Measurements from ENCODE around the gene RSKR. TPM values are rescaled to one million over a fixed set of nuclear protein-coding genes. Genes with fewer than 3 reads are reported as not detected.

The RSKR gene
- total RNA-seq, 1 experiment from 2014 or later = 21.7 TPM

DNA sequence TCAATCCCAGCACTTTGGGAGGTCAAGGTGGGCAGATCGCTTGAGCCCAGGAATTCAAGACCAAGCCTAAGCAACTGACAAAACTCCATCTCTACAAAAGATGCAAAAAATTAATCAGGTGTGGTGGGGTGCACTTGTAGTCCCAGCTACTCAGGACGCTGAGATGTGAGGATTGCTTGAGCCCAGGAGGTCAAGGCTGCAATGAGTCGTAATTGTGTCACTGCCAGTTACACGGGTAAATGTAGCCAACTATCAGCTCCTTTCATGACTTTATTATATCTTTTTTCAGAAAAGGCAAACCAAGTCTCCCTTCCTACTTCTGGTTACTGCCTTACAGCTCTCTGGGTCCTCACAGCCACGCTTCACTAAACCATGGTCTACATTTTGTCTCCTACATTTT, 43.8 kb upstream of the RSKR start:
- no peak overlapping the region for H3K4me3 ChIP-seq
- no peaks in the 10 kb centered on the region for H3K9me3 ChIP-seq (ENCODE audit: insufficient read depth, low read depth)
- no TSS peak for BruUV-seq (replicated peaks)
- H3K27me3 ChIP-seq (ENCODE audit: insufficient read depth, low read depth) = no peaks in the 10 kb centered on the region
- H2AFZ ChIP-seq = no peak overlapping the region
- no peak for DNase-seq
- peaks cover 7% of the 10 kb centered on the region; the same call in 1 of the 2 replicates for H4K20me1 ChIP-seq (ENCODE audit: insufficient read depth)
- peaks cover 5% of the 10 kb centered on the region; the same call in 1 of the 2 replicates for H3F3A ChIP-seq (ENCODE audit: insufficient read depth, low read depth)
- peaks cover 9% of the 10 kb centered on the region; the same call in 1 of the 2 replicates for H3K4me1 ChIP-seq (replicated peaks; ENCODE audit: insufficient read depth)
- ChIA-PET POLR2A (ENCODE audit: unreplicated experiment) (interaction anchor here (0.6 kb wide), 1 partner anchor 53 kb away, joined by 3 read pairs; no protein-coding TSS in a partner anchor), CTCF (no interaction called here)
- no peak overlapping the region for H3K4me2 ChIP-seq
- no peak overlapping the region for H3K27ac ChIP-seq
- peaks cover 4% of the 10 kb centered on the region; the same call in 1 of the 2 replicates for H3K36me3 ChIP-seq (ENCODE audit: low read depth)
- TF ChIP-seq EZH2 (IDR thresholded peaks at IDR 0.05; ENCODE audit: low read depth) (no peak), CTCF (conservative IDR thresholded peaks at IDR 0.05) (no peak)
- H3K9me2 ChIP-seq (ENCODE audit: insufficient read depth) = no peaks in the 10 kb centered on the region
- peaks cover 39% of the 10 kb centered on the region for H3K79me2 ChIP-seq (ENCODE audit: low read depth)
- intact Hi-C loops (cut with micrococcal nuclease; ENCODE audit: unreplicated experiment) = no loop called here

DNA sequence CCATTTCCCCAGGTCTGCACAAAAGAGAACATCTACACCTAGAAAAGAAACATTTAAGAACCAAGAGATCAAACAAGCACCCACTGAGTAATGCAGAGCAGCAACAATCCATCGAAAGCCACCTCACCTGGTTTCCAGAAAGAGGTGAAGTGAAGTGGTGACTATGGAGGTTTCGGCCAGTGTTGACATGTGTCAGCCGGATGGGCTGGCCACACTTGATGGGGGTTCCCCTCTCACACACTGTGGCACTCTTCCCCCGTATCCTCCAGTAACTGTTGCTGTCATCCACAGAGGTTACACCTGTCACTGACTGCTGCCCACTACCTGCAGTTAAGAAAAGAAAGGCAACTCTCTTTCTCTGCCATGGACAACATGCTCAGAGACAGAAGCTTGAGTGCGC, 41.2 kb upstream of the RSKR start:
- Histone ChIP-seq H3K4me1 (replicated peaks; ENCODE audit: insufficient read depth) (no peaks in the 10 kb centered on the region), H3K4me2 (no peak overlapping the region), H3F3A (ENCODE audit: insufficient read depth, low read depth) (peaks cover 5% of the 10 kb centered on the region; the same call in 1 of the 2 replicates), H3K9me3 (ENCODE audit: insufficient read depth, low read depth) (no peaks in the 10 kb centered on the region), H4K20me1 (ENCODE audit: insufficient read depth) (peaks cover 3% of the 10 kb centered on the region; the same call in 1 of the 2 replicates), H2AFZ (no peak overlapping the region), H3K27me3 (ENCODE audit: insufficient read depth, low read depth) (no peaks in the 10 kb centered on the region), H3K9me2 (ENCODE audit: insufficient read depth) (no peaks in the 10 kb centered on the region), H3K4me3 (no peak overlapping the region), H3K36me3 (ENCODE audit: low read depth) (peaks cover 4% of the 10 kb centered on the region; the same call in 1 of the 2 replicates), H3K79me2 (ENCODE audit: low read depth) (peaks cover 15% of the 10 kb centered on the region), H3K27ac (no peak overlapping the region)
- ChIA-PET POLR2A (ENCODE audit: unreplicated experiment) (no interaction called here), CTCF (interaction anchor here (0.7 kb wide), 1 partner anchor 248 kb away, joined by 4 read pairs; no protein-coding TSS in a partner anchor)
- DNase-seq = no peak
- TF ChIP-seq CTCF (conservative IDR thresholded peaks at IDR 0.05) (no peak), EZH2 (IDR thresholded peaks at IDR 0.05; ENCODE audit: low read depth) (no peak)
- intact Hi-C loops (cut with micrococcal nuclease; ENCODE audit: unreplicated experiment) = no loop called here
- no TSS peak for BruUV-seq (replicated peaks)

DNA sequence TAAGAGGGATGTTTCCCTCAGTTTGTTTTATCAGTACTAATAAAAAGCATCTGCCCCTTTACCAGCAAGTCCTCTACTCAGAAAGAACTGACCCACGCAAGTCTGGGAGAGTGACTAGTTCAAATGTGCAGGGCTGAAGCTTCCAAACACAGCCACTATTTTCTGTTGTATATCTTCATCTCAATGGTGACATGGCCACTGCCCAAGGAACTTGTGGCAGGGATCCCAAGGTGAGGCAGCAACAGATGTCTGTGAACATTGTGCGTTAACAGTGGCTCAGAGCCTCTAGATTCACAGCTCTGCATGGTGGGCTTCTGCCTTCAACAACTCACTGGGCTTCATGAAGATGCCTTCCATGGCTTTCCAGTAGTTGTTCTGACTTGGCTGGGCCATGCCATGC, 34.7 kb upstream of the RSKR start:
- CTCF ChIA-PET = interaction anchor here (0.8 kb wide), 1 partner anchor 79 kb away, joined by 5 read pairs; no protein-coding TSS in a partner anchor

More for the DNA sequence above, 34.7 kb upstream of the RSKR start:
- Histone ChIP-seq H3K27me3 (ENCODE audit: insufficient read depth, low read depth) (no peaks in the 10 kb centered on the region), H3K36me3 (ENCODE audit: low read depth) (0 out of 2 replicates have a peak, but pooled peaks cover under 1% of the 10 kb centered on the region), H3K9me3 (ENCODE audit: insufficient read depth, low read depth) (no peaks in the 10 kb centered on the region), H3K4me2 (no peak overlapping the region), H3K9me2 (ENCODE audit: insufficient read depth) (no peaks in the 10 kb centered on the region), H2AFZ (no peak overlapping the region), H3F3A (ENCODE audit: insufficient read depth, low read depth) (peaks cover 26% of the 10 kb centered on the region), H3K4me3 (no peak overlapping the region), H3K79me2 (ENCODE audit: low read depth) (peaks cover 12% of the 10 kb centered on the region), H3K27ac (no peak overlapping the region), H3K4me1 (replicated peaks; ENCODE audit: insufficient read depth) (peaks cover 12% of the 10 kb centered on the region), H4K20me1 (ENCODE audit: insufficient read depth) (peaks cover under 1% of the 10 kb centered on the region; the same call in 1 of the 2 replicates)
- no peak for DNase-seq
- intact Hi-C loops (cut with micrococcal nuclease; ENCODE audit: unreplicated experiment) = loop anchor here (5.0 kb wide), 3 partner anchors 104 to 469 kb away; partner anchors contain the start of gene DHRS13
- no TSS peak for BruUV-seq (replicated peaks)
- TF ChIP-seq EZH2 (IDR thresholded peaks at IDR 0.05; ENCODE audit: low read depth) (no peak), CTCF (conservative IDR thresholded peaks at IDR 0.05) (no peak)
- POLR2A ChIA-PET (ENCODE audit: unreplicated experiment) = interaction anchor here (0.6 kb wide), 1 partner anchor 63 kb away, joined by 18 read pairs; the partner anchor contains the start of gene PROCA1

All from PC-9 (cell line).